Umbilical cord (tissue), 2 donors: ENCODE results near the gene TNPO3. TPM values are rescaled to one million over a fixed set of nuclear protein-coding genes. Genes with fewer than 3 reads are reported as not detected.
"Not testable (repeated sequence)": the region's sequence is repeated elsewhere in the genome, so short reads cannot be mapped to it uniquely, and the experiment has no call there.

Experiments used
- DNase-seq: peaks from one replicate; pipeline ENCODE4 v3.0.0-alpha.2; 2015; ENCODE audit warnings: low spot score
- total RNA-seq: library from RNA; depleted of rRNA; stranded (reverse); fragments of >200 nt; gene quantifications from one replicate; pipeline ENCODE4 v1.2.3, GENCODE V29; 2014; ENCODE audit warnings: low replicate concordance; ENCODE audit not compliant: insufficient read depth

Gene TNPO3
- total RNA-seq, 1 donor from 2014 or later = 32.5 TPM

- no peak for DNase-seq
Measured at GRCh38 chr7:129017264-129017663, 37.6 kb downstream of the TNPO3 start.

- no peak for DNase-seq
Measured at GRCh38 chr7:129014501-129015101, 40.3 kb downstream of the TNPO3 start.

- no peak for DNase-seq
Measured at GRCh38 chr7:129013048-129013724, 41.7 kb downstream of the TNPO3 start.

GRCh38 chr7:129012641-129013040 lies 42.3 kb downstream of the TNPO3 start:
- DNase-seq = no peak

GRCh38 chr7:129010075-129010474 lies 44.8 kb downstream of the TNPO3 start:
- DNase-seq = no peak

- DNase-seq = no peak
Measured at GRCh38 chr7:129009437-129009836, 45.5 kb downstream of the TNPO3 start.

GRCh38 chr7:129008645-129009414 lies 46.1 kb downstream of the TNPO3 start:
- DNase-seq = peak; percentile 4

- DNase-seq = no peak
Measured at GRCh38 chr7:129007572-129007971, 47.3 kb downstream of the TNPO3 start.

GRCh38 chr7:129006636-129007414 lies 48.1 kb downstream of the TNPO3 start:
- no peak for DNase-seq

GRCh38 chr7:129005186-129005585 lies 49.7 kb downstream of the TNPO3 start:
- no peak for DNase-seq

- DNase-seq = no peak
Measured at GRCh38 chr7:128997181-128997580, 57.7 kb downstream of the TNPO3 start.

- DNase-seq = not testable (repeated sequence)
Measured at GRCh38 chr7:128994560-128994959, 60.4 kb downstream of the TNPO3 start.

GRCh38 chr7:128993419-128993818 lies 61.5 kb downstream of the TNPO3 start:
- no peak for DNase-seq

- no peak for DNase-seq
Measured at GRCh38 chr7:128989961-128990360, 65.0 kb downstream of the TNPO3 start.

- no peak for DNase-seq
Measured at GRCh38 chr7:128988372-128988771, 66.5 kb downstream of the TNPO3 start.

GRCh38 chr7:128986609-128987008 lies 68.3 kb downstream of the TNPO3 start:
- DNase-seq = peak; percentile 39

- no peak for DNase-seq
Measured at GRCh38 chr7:128985660-128986059, 69.3 kb downstream of the TNPO3 start.

GRCh38 chr7:128982105-128982504 lies 72.8 kb downstream of the TNPO3 start:
- DNase-seq = no peak

GRCh38 chr7:128974241-128974934 lies 80.5 kb downstream of the TNPO3 start:
- peak; percentile 43 for DNase-seq

- no peak for DNase-seq
Measured at GRCh38 chr7:128968624-128969023, 86.3 kb downstream of the TNPO3 start.

GRCh38 chr7:128963327-128963757 lies 91.6 kb downstream of the TNPO3 start:
- DNase-seq = no peak
